H9 (cell line): Measurements from ENCODE around the gene MAP3K5. TPM values are rescaled to one million over a fixed set of nuclear protein-coding genes. Genes with fewer than 3 reads are reported as not detected.

Source experiments
- DNase-seq: peaks from one replicate; pipeline ENCODE4 v3.0.0-alpha.2; 2017
- H2AFZ ChIP-seq: one replicate; pipeline ENCODE4 v1.6.1; 2013; ENCODE audit warnings: mild to moderate bottlenecking, low read length, control low read depth, moderate library complexity
- H2AK5ac ChIP-seq: 2 replicates; pipeline ENCODE4 v1.6.1; 2013; ENCODE audit warnings: low read length, control low read depth, mixed read lengths; ENCODE audit not compliant: insufficient read length
- H2BK120ac ChIP-seq: one replicate; pipeline ENCODE4 v1.6.1; 2013; ENCODE audit warnings: low read depth, mild to moderate bottlenecking, low read length, control low read depth, inconsistent platforms; ENCODE audit not compliant: poor library complexity, severe bottlenecking
- H2BK12ac ChIP-seq: 2 replicates; pipeline ENCODE4 v1.6.1; 2013; ENCODE audit warnings: low read length, control low read depth, mixed read lengths, low read depth; ENCODE audit not compliant: insufficient read length
- H2BK15ac ChIP-seq: 2 replicates; pipeline ENCODE4 v1.6.1; 2013; ENCODE audit warnings: low read depth, low read length, control low read depth
- H2BK20ac ChIP-seq: one replicate; pipeline ENCODE4 v1.6.1; 2013; ENCODE audit warnings: low read depth, mild to moderate bottlenecking, low read length, control low read depth, inconsistent platforms; ENCODE audit not compliant: poor library complexity, severe bottlenecking
- H2BK5ac ChIP-seq: 2 replicates; pipeline ENCODE4 v1.6.1; 2013; ENCODE audit warnings: low read length, control low read depth, mixed read lengths; ENCODE audit not compliant: insufficient read length
- H3K14ac ChIP-seq: 2 replicates; pipeline ENCODE4 v1.6.1; 2013; ENCODE audit warnings: low read length, control low read depth; ENCODE audit not compliant: insufficient read depth
- H3K18ac ChIP-seq: 2 replicates; pipeline ENCODE4 v1.6.1; 2013; ENCODE audit warnings: low read depth, mild to moderate bottlenecking, mixed read lengths, low read length, control low read depth; ENCODE audit not compliant: insufficient read length
- H3K23ac ChIP-seq: 2 replicates; pipeline ENCODE4 v1.6.1; 2013; ENCODE audit warnings: low read length, control low read depth, mixed read lengths, low read depth; ENCODE audit not compliant: insufficient read length
- H3K23me2 ChIP-seq: 2 replicates; pipeline ENCODE4 v1.6.1; 2013; ENCODE audit warnings: low read depth, mild to moderate bottlenecking, mixed read lengths, low read length, control low read depth; ENCODE audit not compliant: insufficient read length, poor library complexity, severe bottlenecking
- H3K27ac ChIP-seq: 2 replicates; pipeline ENCODE4 v1.5.1; 2013; ENCODE audit warnings: low read length, control low read depth, mixed read lengths, low read depth; ENCODE audit not compliant: insufficient read length
- H3K27me3 ChIP-seq: 2 replicates; pipeline ENCODE4 v1.6.1; 2013; ENCODE audit warnings: low read length, control low read depth, inconsistent platforms; ENCODE audit not compliant: insufficient read depth
- H3K4ac ChIP-seq: 2 replicates; pipeline ENCODE4 v1.6.1; 2013; ENCODE audit warnings: low read depth, mild to moderate bottlenecking, control low read depth, inconsistent platforms, low read length, moderate library complexity
- H3K4me1 ChIP-seq: 2 replicates; pipeline ENCODE4 v1.6.1; 2013; ENCODE audit warnings: low read length, control low read depth, inconsistent platforms; ENCODE audit not compliant: insufficient read depth
- H3K4me2 ChIP-seq: 2 replicates; pipeline ENCODE4 v1.6.1; 2013; ENCODE audit warnings: low read length, control low read depth, mixed read lengths; ENCODE audit not compliant: insufficient read length, insufficient read depth
- H3K56ac ChIP-seq: 2 replicates; pipeline ENCODE4 v1.6.1; 2013; ENCODE audit warnings: low read depth, mild to moderate bottlenecking, mixed read lengths, low read length, control low read depth; ENCODE audit not compliant: insufficient read length
- H3K79me1 ChIP-seq: 2 replicates; pipeline ENCODE4 v1.6.1; 2013; ENCODE audit warnings: low read depth, mild to moderate bottlenecking, moderate library complexity, low read length, control low read depth, inconsistent platforms; ENCODE audit not compliant: insufficient read depth, poor library complexity, severe bottlenecking
- H3K79me2 ChIP-seq: 2 replicates; pipeline ENCODE4 v1.6.1; 2013; ENCODE audit warnings: low read length, control low read depth, inconsistent platforms; ENCODE audit not compliant: insufficient read depth
- H3K9ac ChIP-seq: 2 replicates; pipeline ENCODE4 v1.6.1; 2013; ENCODE audit warnings: low read length, control low read depth, mixed read lengths; ENCODE audit not compliant: insufficient read length; ENCODE audit errors: extremely low read depth
- H3K9me3 ChIP-seq: one replicate; pipeline ENCODE4 v1.6.1; 2013; ENCODE audit warnings: low read depth, low read length, inconsistent platforms; ENCODE audit not compliant: control insufficient read depth
- H3T11ph ChIP-seq: one replicate; pipeline ENCODE4 v1.6.1; 2013; ENCODE audit warnings: mild to moderate bottlenecking, low read length, control low read depth, inconsistent platforms
- H4K20me1 ChIP-seq: one replicate; pipeline ENCODE4 v1.6.1; 2013; ENCODE audit not compliant: control insufficient read depth, insufficient read length, insufficient read depth
- H4K5ac ChIP-seq: 2 replicates; pipeline ENCODE4 v1.6.1; 2013; ENCODE audit warnings: low read depth, mild to moderate bottlenecking, mixed read lengths, low read length, control low read depth; ENCODE audit not compliant: insufficient read length
- H4K8ac ChIP-seq: replicated peaks from 2 replicates; pipeline ENCODE4 v1.6.1; 2013; ENCODE audit warnings: low read length, control low read depth, mixed read lengths, low read depth; ENCODE audit not compliant: insufficient read length
- H4K91ac ChIP-seq: 2 replicates; pipeline ENCODE4 v1.6.1; 2013; ENCODE audit warnings: low read depth, mild to moderate bottlenecking, moderate library complexity, mixed read lengths, low read length, control low read depth; ENCODE audit not compliant: insufficient read length
- H3K27ac Mint-ChIP-seq, 3 experiments: 2 replicates in 2 of 3; 3 replicates in 1 of 3; pipeline ENCODE4 v1.8.0; 2020 to 2021; ENCODE audit warnings: mixed read lengths in 3 of 3, mild to moderate bottlenecking in 1 of 3, moderate library complexity in 1 of 3
- H3K27me3 Mint-ChIP-seq: 2 replicates; pipeline ENCODE4 v1.8.0; 2021; ENCODE audit warnings: low read depth, mild to moderate bottlenecking, moderate library complexity, mixed read lengths
- H3K36me3 Mint-ChIP-seq, 3 experiments: 2 replicates in 2 of 3; 3 replicates in 1 of 3; pipeline ENCODE4 v1.8.0; 2020 to 2021; ENCODE audit warnings: low read depth in 3 of 3, mixed read lengths in 3 of 3; ENCODE audit not compliant: insufficient read depth in 1 of 3
- H3K4me1 Mint-ChIP-seq, 2 experiments: 2 replicates each; pipeline ENCODE4 v1.8.0; 2020; ENCODE audit warnings: mixed read lengths in 2 of 2
- H3K4me3 Mint-ChIP-seq, 2 experiments: 2 replicates in 1 of 2; 3 replicates in 1 of 2; pipeline ENCODE4 v1.8.0; 2020 to 2021; ENCODE audit warnings: mild to moderate bottlenecking in 2 of 2, mixed read lengths in 2 of 2, moderate library complexity in 1 of 2
- H3K9me3 Mint-ChIP-seq, 2 experiments: 2 replicates in 1 of 2; 3 replicates in 1 of 2; pipeline ENCODE4 v1.8.0; 2020; ENCODE audit warnings: mild to moderate bottlenecking in 2 of 2, mixed read lengths in 2 of 2, moderate library complexity in 1 of 2
- CTCF ChIP-seq: fragments of 200-600 bp; sonication (generic); conservative IDR thresholded peaks from 3 replicates; pipeline ENCODE4 v1.8.0; 2021; ENCODE audit warnings: antibody characterized with exemption, mild to moderate bottlenecking
- WGBS: extraction: QIAGEN DNeasy Blood & Tissue Kit; methylation state at CpG from one replicate; pipeline ENCODE4 v1.1.7; 2013; ENCODE audit warnings: missing lambda C conversion rate, low lambda C conversion rate, mixed read lengths; ENCODE audit not compliant: insufficient read length; ENCODE audit errors: extremely low coverage; 5-methylcytosine and 5-hydroxymethylcytosine counted together
- total RNA-seq: library from RNA; stranded (reverse); gene quantifications from 2 replicates; pipeline ENCODE4 v1.2.1, GENCODE V29; 2021

The MAP3K5 gene
- total RNA-seq, 1 experiment from 2014 or later: 1.6 TPM

DNA sequence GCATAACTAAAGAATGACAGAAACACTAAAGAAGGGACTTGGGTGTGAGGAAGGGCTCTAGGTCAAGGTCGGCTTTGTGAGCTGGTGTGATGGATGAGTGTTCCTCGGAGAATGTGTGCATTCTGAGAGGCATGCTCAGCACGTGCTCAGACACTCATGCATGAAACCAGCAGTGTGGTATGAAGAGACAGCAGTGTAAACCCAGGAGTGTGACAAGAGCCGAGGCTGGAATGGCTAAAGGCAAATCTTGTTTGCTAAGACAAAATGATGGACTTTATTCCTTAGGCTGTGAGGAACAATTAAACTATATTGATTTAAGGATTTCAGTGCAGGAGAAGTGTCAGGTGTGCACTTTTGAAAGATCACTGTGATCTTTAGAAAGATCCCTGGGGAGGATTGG is 134.6 kb downstream of the MAP3K5 start:
- no peak overlapping the region for H3K9ac ChIP-seq
- H2BK120ac ChIP-seq: no peak overlapping the region
- H3T11ph ChIP-seq: no peak overlapping the region
- WGBS: no CpG with 5 or more reads among the region's 4 CpGs
- no peak overlapping the region for H2AFZ ChIP-seq
- no peaks in the 10 kb centered on the region for H3K27me3 Mint-ChIP-seq
- H4K5ac ChIP-seq: no peak overlapping the region
- H3K23ac ChIP-seq: no peak overlapping the region
- H3K27me3 ChIP-seq: no peaks in the 10 kb centered on the region
- no peak for TF ChIP-seq CTCF
- no peak overlapping the region for H2BK15ac ChIP-seq
- no peaks in the 10 kb centered on the region for H3K9me3 Mint-ChIP-seq
- H3K56ac ChIP-seq: no peak overlapping the region
- H4K20me1 ChIP-seq: no peaks in the 10 kb centered on the region
- no peak overlapping the region for H2BK12ac ChIP-seq
- no peak overlapping the region for H3K18ac ChIP-seq
- no peak overlapping the region for H3K27ac Mint-ChIP-seq
- H3K4me1 ChIP-seq: no peaks in the 10 kb centered on the region
- H3K36me3 Mint-ChIP-seq: no peaks in the 10 kb centered on the region
- H3K4ac ChIP-seq: no peak overlapping the region
- no peaks in the 10 kb centered on the region for H3K23me2 ChIP-seq
- no peak overlapping the region for H3K14ac ChIP-seq
- H4K91ac ChIP-seq: no peak overlapping the region
- no peaks in the 10 kb centered on the region for H3K9me3 ChIP-seq
- no peak for DNase-seq
- H2BK5ac ChIP-seq: no peak overlapping the region
- H3K4me1 Mint-ChIP-seq: no peaks in the 10 kb centered on the region
- no peak overlapping the region for H3K4me2 ChIP-seq
- no peak overlapping the region for H2BK20ac ChIP-seq
- no peaks in the 10 kb centered on the region for H3K79me2 ChIP-seq
- H3K4me3 Mint-ChIP-seq: no peak overlapping the region
- H3K27ac ChIP-seq: no peak overlapping the region
- no peaks in the 10 kb centered on the region for H3K79me1 ChIP-seq
- H2AK5ac ChIP-seq: no peak overlapping the region
- no peak overlapping the region for H4K8ac ChIP-seq
